Measurements from ENCODE around the gene STARD10.
"Not testable (repeated sequence)": the region's sequence is repeated elsewhere in the genome, so short reads cannot be mapped to it uniquely, and the experiment has no call there.

The STARD10 gene

GRCh38 chr11:72793425-72794367 lies at the start of gene STARD10:
TSS of gene STARD10 (minus strand) at chr11:72794047. CDS start at chr11:72781181, 12,866 bp downstream.
- DNase-seq, result peak; percentile 77

GRCh38 chr11:72842653-72843330 lies 48.9 kb upstream of the STARD10 start:
- DNase-seq, result no peak

GRCh38 chr11:72842126-72842525 lies 48.3 kb upstream of the STARD10 start:
- no peak for DNase-seq

- no peak for DNase-seq
Measured at GRCh38 chr11:72841397-72841796, 47.5 kb upstream of the STARD10 start.

- DNase-seq, result no peak
Measured at GRCh38 chr11:72840780-72841179, 46.9 kb upstream of the STARD10 start.

- no peak for DNase-seq
Measured at GRCh38 chr11:72838691-72839305, 45.0 kb upstream of the STARD10 start.

GRCh38 chr11:72836111-72836510 lies 42.3 kb upstream of the STARD10 start:
- no peak for DNase-seq

GRCh38 chr11:72834905-72835304 lies 41.1 kb upstream of the STARD10 start:
- DNase-seq, result no peak

- no peak for DNase-seq
Measured at GRCh38 chr11:72833811-72834493, 40.1 kb upstream of the STARD10 start.

- no peak for DNase-seq
Measured at GRCh38 chr11:72833083-72833733, 39.4 kb upstream of the STARD10 start.

- no peak for DNase-seq
Measured at GRCh38 chr11:72832301-72833082, 38.6 kb upstream of the STARD10 start.

GRCh38 chr11:72831521-72832300 lies 37.9 kb upstream of the STARD10 start:
- no peak for DNase-seq

- no peak for DNase-seq
Measured at GRCh38 chr11:72829884-72830533, 36.2 kb upstream of the STARD10 start.

GRCh38 chr11:72829178-72829577 lies 35.3 kb upstream of the STARD10 start:
- no peak for DNase-seq

- no peak for DNase-seq
Measured at GRCh38 chr11:72828692-72829101, 34.9 kb upstream of the STARD10 start.

- DNase-seq, result no peak
Measured at GRCh38 chr11:72828081-72828567, 34.3 kb upstream of the STARD10 start.

GRCh38 chr11:72827656-72828055 lies 33.8 kb upstream of the STARD10 start:
- DNase-seq, result not testable (repeated sequence)

GRCh38 chr11:72826942-72827480 lies 33.2 kb upstream of the STARD10 start:
- DNase-seq, result no peak

- no peak for DNase-seq
Measured at GRCh38 chr11:72826191-72826941, 32.5 kb upstream of the STARD10 start.
